Neuronal stem cell (in vitro differentiated cells): Measurements from ENCODE around the gene GCLC.

Source experiments
- DNase-seq: peaks from one replicate; pipeline ENCODE4 v3.0.0-alpha.2; 2013; ENCODE audit warnings: low spot score
- H2AFZ ChIP-seq: one replicate; pipeline ENCODE4 v1.6.1; 2013; ENCODE audit warnings: mild to moderate bottlenecking, low read length, inconsistent platforms
- H2AK5ac ChIP-seq: 2 replicates; pipeline ENCODE4 v1.6.1; 2013; ENCODE audit warnings: low read depth, mild to moderate bottlenecking, inconsistent platforms, low read length, moderate library complexity, mixed read lengths
- H2BK120ac ChIP-seq: 2 replicates; pipeline ENCODE4 v1.6.1; 2013; ENCODE audit warnings: low read depth, mild to moderate bottlenecking, inconsistent platforms, low read length, moderate library complexity, mixed read lengths
- H2BK12ac ChIP-seq: one replicate; pipeline ENCODE4 v1.6.1; 2013; ENCODE audit warnings: low read length, inconsistent platforms
- H2BK15ac ChIP-seq: 2 replicates; pipeline ENCODE4 v1.6.1; 2013; ENCODE audit warnings: mild to moderate bottlenecking, low read length, inconsistent platforms, mixed read lengths
- H2BK5ac ChIP-seq: one replicate; pipeline ENCODE4 v1.6.1; 2013; ENCODE audit warnings: inconsistent platforms, mild to moderate bottlenecking, low read length, moderate library complexity
- H3K14ac ChIP-seq: one replicate; pipeline ENCODE4 v1.6.1; 2013; ENCODE audit warnings: low read length, inconsistent platforms
- H3K18ac ChIP-seq: 2 replicates; pipeline ENCODE4 v1.6.1; 2013; ENCODE audit warnings: low read length, inconsistent platforms
- H3K23ac ChIP-seq: 2 replicates; pipeline ENCODE4 v1.6.1; 2013; ENCODE audit warnings: low read depth, mild to moderate bottlenecking, mixed read lengths, low read length, inconsistent platforms; ENCODE audit not compliant: poor library complexity
- H3K27ac ChIP-seq: replicated peaks from 3 replicates; pipeline ENCODE4 v1.5.1; 2013; ENCODE audit warnings: low read length, inconsistent platforms
- H3K27me3 ChIP-seq, 3 experiments: 2 replicates each; pipeline ENCODE4 v1.6.1; 2013; ENCODE audit warnings: low read length in 3 of 3, mild to moderate bottlenecking in 2 of 3, inconsistent platforms in 1 of 3, low read depth in 1 of 3, mixed read lengths in 1 of 3, moderate library complexity in 1 of 3; ENCODE audit not compliant: control insufficient read depth in 3 of 3, insufficient read depth in 3 of 3
- H3K36me3 ChIP-seq, 2 donors: replicated peaks in 1 of 2; 2 replicates each; pipeline ENCODE4 v1.6.1; 2013; ENCODE audit warnings: low read length in 2 of 2; ENCODE audit not compliant: control insufficient read depth in 2 of 2, insufficient read depth in 2 of 2
- H3K4ac ChIP-seq: 2 replicates; pipeline ENCODE4 v1.6.1; 2013; ENCODE audit warnings: inconsistent platforms, mild to moderate bottlenecking, low read length, moderate library complexity
- H3K4me1 ChIP-seq, 2 donors: 1 replicate in 1 of 2; 2 replicates in 1 of 2; pipeline ENCODE4 v1.6.1; 2013; ENCODE audit warnings: low read length in 2 of 2, low read depth in 1 of 2; ENCODE audit not compliant: control insufficient read depth in 2 of 2, insufficient read depth in 1 of 2
- H3K4me2 ChIP-seq: one replicate; pipeline ENCODE4 v1.6.1; 2013; ENCODE audit warnings: mild to moderate bottlenecking, low read length, inconsistent platforms; ENCODE audit not compliant: insufficient read depth, poor library complexity, severe bottlenecking
- H3K4me3 ChIP-seq, 2 donors: 2 replicates each; pipeline ENCODE4 v1.5.1; 2013; ENCODE audit warnings: low read length in 2 of 2, mild to moderate bottlenecking in 2 of 2, inconsistent platforms in 1 of 2, moderate library complexity in 1 of 2
- H3K79me1 ChIP-seq: one replicate; pipeline ENCODE4 v1.6.1; 2013; ENCODE audit warnings: low read depth, mild to moderate bottlenecking, inconsistent platforms, low read length, moderate library complexity
- H3K9ac ChIP-seq: one replicate; pipeline ENCODE4 v1.6.1; 2013; ENCODE audit warnings: mild to moderate bottlenecking, low read depth, low read length, inconsistent platforms; ENCODE audit not compliant: poor library complexity
- H3K9me3 ChIP-seq, 2 donors: replicated peaks in 1 of 2; 2 replicates each; pipeline versions ENCODE3 to v1.6.1; 2013; ENCODE audit warnings: low read length in 2 of 2, mild to moderate bottlenecking in 2 of 2, inconsistent platforms in 1 of 2, low read depth in 1 of 2, mixed read lengths in 1 of 2, moderate library complexity in 1 of 2; ENCODE audit not compliant: control insufficient read depth in 2 of 2, insufficient read depth in 1 of 2
- H4K8ac ChIP-seq: one replicate; pipeline ENCODE4 v1.6.1; 2013; ENCODE audit warnings: low read depth, mild to moderate bottlenecking, inconsistent platforms, low read length, moderate library complexity
- H4K91ac ChIP-seq: one replicate; pipeline ENCODE4 v1.6.1; 2013; ENCODE audit warnings: low read length, low read depth, mild to moderate bottlenecking, inconsistent platforms; ENCODE audit not compliant: poor library complexity
- WGBS, 2 donors: extraction: QIAGEN DNeasy Blood & Tissue Kit; methylation state at CpG; one replicate each; pipeline ENCODE4 v1.1.7; 2013; ENCODE audit warnings: missing lambda C conversion rate in 2 of 2, mixed read lengths in 1 of 2; ENCODE audit not compliant: insufficient read length in 2 of 2, insufficient replicate concordance in 1 of 2; ENCODE audit errors: extremely low coverage in 2 of 2; 5-methylcytosine and 5-hydroxymethylcytosine counted together

GCLC gene

DNA sequence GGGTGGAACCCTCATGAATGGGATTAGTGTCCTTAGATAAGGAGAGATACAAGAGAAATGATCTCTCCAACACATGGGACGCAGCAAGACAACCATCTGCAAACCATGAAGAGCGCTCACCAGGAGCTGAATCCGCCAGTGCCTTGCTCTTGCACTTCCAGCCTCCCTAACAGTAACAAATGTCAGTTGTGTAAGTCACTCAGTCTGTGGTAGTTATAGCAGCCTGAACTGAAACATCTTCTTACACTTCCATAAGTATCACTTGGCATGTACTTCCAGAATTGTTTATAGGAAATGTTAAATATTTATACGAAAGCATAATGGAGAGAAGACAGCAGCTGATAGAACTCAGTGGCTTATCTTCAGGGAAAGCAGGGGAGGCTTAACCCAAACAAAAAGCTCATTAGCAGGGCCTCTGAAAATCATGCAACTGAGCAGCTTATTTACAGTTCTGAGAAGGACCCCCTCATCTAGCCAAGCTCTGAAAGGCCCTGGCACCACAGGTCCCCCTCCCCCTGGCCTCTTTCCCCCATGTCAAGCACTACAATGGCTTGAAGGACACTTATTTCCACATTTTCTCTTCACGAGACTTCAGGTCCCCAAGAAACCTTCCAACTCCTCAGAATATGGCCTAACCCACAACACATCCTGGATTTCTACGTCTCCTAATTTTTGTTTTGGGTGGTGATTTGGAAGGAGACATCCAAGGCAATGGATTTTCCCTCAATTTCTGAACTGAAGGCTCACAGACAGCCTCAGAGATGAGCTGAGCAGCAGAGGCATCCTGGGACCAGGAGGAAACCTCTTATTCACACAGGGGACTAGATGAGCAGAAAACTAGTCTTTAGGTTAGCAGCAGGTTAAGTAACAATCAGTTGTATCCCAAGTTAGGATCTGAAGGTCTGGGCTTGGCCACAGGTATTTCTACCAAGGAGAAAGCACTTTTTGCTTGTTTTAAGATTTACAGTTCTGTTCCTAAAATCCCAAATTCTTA, 49.1 kb downstream of the GCLC start:
- no CpG with 5 or more reads among the region's 6 CpGs for WGBS, 2 donors
- no peak for DNase-seq
- Histone ChIP-seq H3K4me2 (no peak overlapping the region), H4K8ac (no peak overlapping the region), H2AFZ (no peak overlapping the region), H3K9ac (no peak overlapping the region), H3K4me3 (no peak overlapping the region), H4K91ac (no peak overlapping the region), H2BK5ac (no peak overlapping the region), H3K27me3 (no peaks in the 10 kb centered on the region), H3K23ac (no peak overlapping the region), H3K4ac (no peak overlapping the region), H3K18ac (no peak overlapping the region), H2BK12ac (no peak overlapping the region), H2AK5ac (no peak overlapping the region), H3K36me3 (peaks cover 6 to 23% of the 10 kb centered on the region in 2 donors), H3K27ac (no peak overlapping the region), H3K79me1 (no peaks in the 10 kb centered on the region), H2BK15ac (no peak overlapping the region), H3K4me1 (peaks cover 0 to 1% of the 10 kb centered on the region in 2 donors), H3K14ac (no peak overlapping the region), H2BK120ac (no peak overlapping the region), H3K9me3 (no peaks in the 10 kb centered on the region)

DNA sequence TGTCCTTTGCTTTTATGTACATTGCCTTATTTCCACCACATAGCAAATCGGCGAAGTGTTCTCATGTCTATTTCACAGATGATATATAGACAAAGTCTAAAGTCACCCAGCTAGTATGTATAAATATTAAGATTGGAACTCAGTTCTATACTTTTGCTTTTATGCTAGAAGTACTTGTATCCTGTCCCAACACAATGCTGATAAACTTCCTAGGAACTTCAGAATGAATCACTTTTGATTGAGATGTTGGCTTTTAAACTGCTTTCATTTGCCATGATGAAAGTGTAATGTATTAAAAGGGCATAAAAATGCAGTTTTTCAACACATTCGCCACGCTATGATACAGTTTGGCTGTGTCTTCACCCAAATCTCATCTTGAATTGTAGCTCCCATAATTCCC, 50.8 kb downstream of the GCLC start:
- Histone ChIP-seq H3K23ac (no peak overlapping the region), H2AFZ (no peak overlapping the region), H3K9ac (no peak overlapping the region), H2BK120ac (no peak overlapping the region), H4K8ac (no peak overlapping the region), H3K9me3 (no peaks in the 10 kb centered on the region), H3K18ac (no peak overlapping the region), H2BK12ac (no peak overlapping the region), H3K4me2 (no peak overlapping the region), H4K91ac (no peak overlapping the region), H2AK5ac (no peak overlapping the region), H3K27me3 (no peaks in the 10 kb centered on the region), H2BK5ac (no peak overlapping the region), H3K4me1 (peaks cover 0 to 1% of the 10 kb centered on the region in 2 donors), H3K14ac (no peak overlapping the region), H3K4me3 (no peak overlapping the region), H2BK15ac (no peak overlapping the region), H3K27ac (no peak overlapping the region), H3K79me1 (no peaks in the 10 kb centered on the region), H3K36me3 (peaks cover 3 to 7% of the 10 kb centered on the region in 2 donors), H3K4ac (no peak overlapping the region)
- WGBS, 2 donors, result no CpG with 5 or more reads among the region's 4 CpGs
- DNase-seq, result no peak

DNA sequence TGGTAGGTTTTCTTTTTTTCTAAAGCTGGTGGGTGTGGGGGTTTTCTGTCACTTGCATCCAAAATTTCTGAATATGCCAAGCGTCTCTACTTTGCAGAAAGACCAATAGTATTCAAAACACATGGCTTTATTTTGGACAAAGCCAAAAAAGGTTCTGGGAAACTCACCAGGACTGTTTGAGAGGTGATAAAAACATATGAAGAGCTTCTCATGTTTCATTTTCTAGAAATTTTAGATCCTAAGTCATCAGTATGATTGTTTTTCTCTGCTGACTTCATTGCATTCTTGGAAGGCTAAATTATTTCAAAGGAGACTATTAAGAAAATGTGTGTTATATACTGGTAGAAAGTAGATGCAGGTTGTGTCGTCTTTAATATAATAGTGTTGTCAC, 51.3 kb downstream of the GCLC start:
- Histone ChIP-seq H3K9ac (no peak overlapping the region), H3K18ac (no peak overlapping the region), H3K27ac (no peak overlapping the region), H3K23ac (no peak overlapping the region), H2BK12ac (no peak overlapping the region), H2BK120ac (no peak overlapping the region), H3K4me1 (peaks cover 0 to 1% of the 10 kb centered on the region in 2 donors), H3K9me3 (no peaks in the 10 kb centered on the region), H3K79me1 (no peaks in the 10 kb centered on the region), H3K36me3 (peaks cover 2 to 4% of the 10 kb centered on the region in 2 donors), H2AFZ (peak overlapping the region; percentile 30), H4K8ac (no peak overlapping the region), H3K14ac (no peak overlapping the region), H3K4me3 (no peak overlapping the region), H2BK15ac (no peak overlapping the region), H3K4ac (no peak overlapping the region), H3K27me3 (no peaks in the 10 kb centered on the region), H3K4me2 (no peak overlapping the region), H2BK5ac (no peak overlapping the region), H4K91ac (no peak overlapping the region), H2AK5ac (no peak overlapping the region)
- DNase-seq, result no peak
- WGBS, 2 donors, result no CpG with 5 or more reads among the region's 2 CpGs

DNA sequence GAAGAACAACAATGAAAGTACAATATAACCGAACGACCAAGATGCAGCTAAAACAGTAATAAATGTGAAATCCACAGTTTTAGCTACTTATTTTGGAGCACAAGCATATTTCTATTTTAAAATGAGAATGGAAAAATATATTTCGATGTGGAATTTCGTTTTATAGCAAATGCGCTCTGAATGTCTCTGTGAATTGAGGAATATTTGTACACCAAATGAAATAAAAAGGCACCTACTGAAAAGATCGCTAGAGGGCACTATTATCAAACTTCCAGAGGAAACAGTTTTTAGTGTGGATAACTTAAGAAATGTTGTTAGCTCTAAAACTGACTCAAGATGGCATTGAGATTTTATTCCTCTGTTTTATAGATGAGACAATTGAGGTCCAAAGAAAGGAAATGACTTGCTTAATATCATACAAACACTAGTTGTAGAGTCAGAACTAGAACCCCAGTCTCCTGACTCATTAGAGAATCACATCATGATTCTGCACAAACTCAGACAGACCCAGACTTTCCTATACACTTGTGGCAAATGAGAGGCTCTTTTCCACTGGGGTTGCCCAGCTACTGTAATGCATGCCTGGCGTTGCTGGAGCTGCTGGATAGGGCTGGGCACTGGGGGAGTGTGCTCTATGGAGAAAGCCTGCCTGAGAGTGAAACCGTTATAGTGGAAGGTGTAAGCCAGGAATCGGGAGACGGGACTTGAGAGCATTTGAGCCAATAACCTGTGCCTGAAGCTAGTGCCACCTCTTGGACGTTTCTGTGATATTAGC, 51.9 kb downstream of the GCLC start:
- peak; percentile 38 for DNase-seq
- peak overlapping the region in 1 of 2 donors; percentile 6 for H3K4me3 ChIP-seq
- no peak overlapping the region for H2AK5ac ChIP-seq
- peak overlapping the region; percentile 30 for H2AFZ ChIP-seq
- no peak overlapping the region for H2BK12ac ChIP-seq
- peaks cover 0 to 1% of the 10 kb centered on the region in 2 donors for H3K4me1 ChIP-seq
- no peak overlapping the region for H3K14ac ChIP-seq
- H3K18ac ChIP-seq, result no peak overlapping the region
- no peak overlapping the region for H4K91ac ChIP-seq
- no peaks in the 10 kb centered on the region for H3K79me1 ChIP-seq
- no peaks in the 10 kb centered on the region for H3K9me3 ChIP-seq
- H3K4ac ChIP-seq, result no peak overlapping the region
- H2BK120ac ChIP-seq, result no peak overlapping the region
- H3K36me3 ChIP-seq, result no peaks in the 10 kb centered on the region
- H3K27me3 ChIP-seq, result no peaks in the 10 kb centered on the region
- H2BK5ac ChIP-seq, result no peak overlapping the region
- H3K27ac ChIP-seq, result no peak overlapping the region
- no peak overlapping the region for H3K4me2 ChIP-seq
- WGBS, 2 donors, result no CpG with 5 or more reads among the region's 11 CpGs
- H3K23ac ChIP-seq, result no peak overlapping the region
- no peak overlapping the region for H3K9ac ChIP-seq
- H4K8ac ChIP-seq, result no peak overlapping the region
- no peak overlapping the region for H2BK15ac ChIP-seq
